Type B pancreatic cell (in vitro differentiated cells): ENCODE data around the gene TIA1. TPM values are rescaled to one million over a fixed set of nuclear protein-coding genes. Genes with fewer than 3 reads are reported as not detected.
"Not testable (repeated sequence)": the region's sequence is repeated elsewhere in the genome, so short reads cannot be mapped to it uniquely, and the experiment has no call there.

Experiments
- DNase-seq: peaks from one replicate; pipeline ENCODE4 v3.0.0; 2021; ENCODE audit warnings: mixed read lengths; ENCODE audit not compliant: unreplicated experiment; ENCODE audit errors: extremely low spot score
- H3K27ac Mint-ChIP-seq: 2 replicates; pipeline ENCODE4 v1.8.0; 2021; ENCODE audit warnings: mild to moderate bottlenecking, mixed read lengths
- H3K27me3 Mint-ChIP-seq: 2 replicates; pipeline ENCODE4 v1.8.0; 2021; ENCODE audit warnings: mixed read lengths
- H3K36me3 Mint-ChIP-seq: 2 replicates; pipeline ENCODE4 v1.8.0; 2021; ENCODE audit warnings: mixed read lengths
- H3K4me1 Mint-ChIP-seq: one replicate; pipeline ENCODE4 v1.8.0; 2021; ENCODE audit warnings: mixed read lengths; ENCODE audit not compliant: unreplicated experiment
- H3K4me3 Mint-ChIP-seq: 2 replicates; pipeline ENCODE4 v1.8.0; 2021; ENCODE audit warnings: mild to moderate bottlenecking, mixed read lengths
- H3K9me3 Mint-ChIP-seq: 2 replicates; pipeline ENCODE4 v1.8.0; 2021; ENCODE audit warnings: mixed read lengths
- CTCF ChIP-seq: fragments of 200-600 bp; sonication (generic); conservative IDR thresholded peaks from 2 replicates; pipeline ENCODE4 v1.5.0; 2021; ENCODE audit warnings: antibody characterized with exemption, mild to moderate bottlenecking
- total RNA-seq: library from RNA; stranded (reverse); gene quantifications from 2 replicates; pipeline ENCODE4 v1.2.1, GENCODE V29; 2021; ENCODE audit warnings: low replicate concordance

Gene TIA1
- total RNA-seq, 1 donor from 2014 or later = 300 TPM

- no peak for TF ChIP-seq CTCF
- no peak for DNase-seq
- no peaks in the 10 kb centered on the region for H3K9me3 Mint-ChIP-seq
- H3K4me3 Mint-ChIP-seq = no peak overlapping the region
- no peaks in the 10 kb centered on the region for H3K4me1 Mint-ChIP-seq
- no peak overlapping the region for H3K27ac Mint-ChIP-seq
- no peaks in the 10 kb centered on the region for H3K36me3 Mint-ChIP-seq
- no peaks in the 10 kb centered on the region for H3K27me3 Mint-ChIP-seq
Measured at GRCh38 chr2:70199320-70199864, 49.0 kb downstream of the TIA1 start.

- H3K36me3 Mint-ChIP-seq = no peaks in the 10 kb centered on the region
- no peaks in the 10 kb centered on the region for H3K9me3 Mint-ChIP-seq
Measured at GRCh38 chr2:70192516-70192915, 55.9 kb downstream of the TIA1 start.

GRCh38 chr2:70191244-70191735, 57.1 kb downstream of the TIA1 start:
- no peaks in the 10 kb centered on the region for H3K9me3 Mint-ChIP-seq
- peak; percentile 10 for TF ChIP-seq CTCF
- no peak for DNase-seq
- peak overlapping the region; percentile 96 for H3K4me3 Mint-ChIP-seq
- H3K4me1 Mint-ChIP-seq = peaks cover 15% of the 10 kb centered on the region
- no peaks in the 10 kb centered on the region for H3K27me3 Mint-ChIP-seq
- no peaks in the 10 kb centered on the region for H3K36me3 Mint-ChIP-seq
- peak overlapping the region; percentile 97 for H3K27ac Mint-ChIP-seq

More at GRCh38 chr2:70192516-70192915, 55.9 kb downstream of the TIA1 start:
- Mint-ChIP-seq H3K4me3 (peak overlapping the region; percentile 25), H3K27ac (peak overlapping the region; percentile 69), H3K4me1 (peaks cover 15% of the 10 kb centered on the region), H3K27me3 (no peaks in the 10 kb centered on the region)
- DNase-seq = no peak
- no peak for TF ChIP-seq CTCF

- H3K27me3 Mint-ChIP-seq = no peaks in the 10 kb centered on the region
- peak within 1 kb of the TSS; percentile 96 for H3K4me3 Mint-ChIP-seq
- peaks cover 15% of the 10 kb centered on the region for H3K4me1 Mint-ChIP-seq
- TF ChIP-seq CTCF = peak; percentile 43
- peak; percentile 94 for DNase-seq
- peak within 1 kb of the TSS; percentile 97 for H3K27ac Mint-ChIP-seq
- H3K36me3 Mint-ChIP-seq = no peaks in the 10 kb centered on the region
- H3K9me3 Mint-ChIP-seq = no peaks in the 10 kb centered on the region
Measured at GRCh38 chr2:70190418-70191243, 57.8 kb downstream of the TIA1 start, which contains the start of gene C2orf42. Gene C2orf42, minus strand, starts transcription at chr2:70191019. Its CDS starts 9,034 bp downstream, at chr2:70181985.

- Mint-ChIP-seq H3K9me3 (no peaks in the 10 kb centered on the region), H3K4me1 (peaks cover 15% of the 10 kb centered on the region), H3K4me3 (peak overlapping the region; percentile 63), H3K36me3 (no peaks in the 10 kb centered on the region), H3K27ac (peak overlapping the region; percentile 39), H3K27me3 (no peaks in the 10 kb centered on the region)
- TF ChIP-seq CTCF = no peak
- no peak for DNase-seq
Measured at GRCh38 chr2:70188460-70188859, 60.0 kb downstream of the TIA1 start.

GRCh38 chr2:70187170-70187569, 61.3 kb downstream of the TIA1 start:
- not testable (repeated sequence) for H3K36me3 Mint-ChIP-seq, H3K9me3 Mint-ChIP-seq, H3K27me3 Mint-ChIP-seq, H3K27ac Mint-ChIP-seq, DNase-seq, H3K4me3 Mint-ChIP-seq
- H3K4me1 Mint-ChIP-seq = peaks cover 15% of the 10 kb centered on the region
